HEK293 (cell line): ENCODE data around the gene KIF26B.

Experiments used
- CTCF ChIA-PET: fragments of 350-600 bp; formaldehyde crosslinking; extraction: SDS; loops from one replicate; lab custom pipeline; 2021; ENCODE audit warnings: antibody characterized with exemption; lab: Yijun Ruan, JAX
- POLR2A ChIA-PET: fragments of 300-600 bp; formaldehyde crosslinking; extraction: SDS; loops from one replicate; lab custom pipeline; 2020; ENCODE audit warnings: antibody characterized with exemption, inconsistent platforms; lab: Yijun Ruan, JAX
- H3K27ac ChIP-seq: fragments of 200-500 bp; sonication (Bioruptor generic); 2 replicates; pipeline ENCODE4 v1.5.1; 2014; ENCODE audit warnings: low read depth, low read length, control low read depth, inconsistent platforms; ENCODE audit errors: extremely low read depth
- H3K36me3 ChIP-seq, 2 experiments: fragments of 200-500 bp in 1 of 2; sonication (Bioruptor generic) in 1 of 2; 1 replicate in 1 of 2; 2 replicates in 1 of 2; pipeline ENCODE4 v1.5.1; 2014 to 2017; ENCODE audit warnings: inconsistent platforms in 2 of 2, low read length in 2 of 2; ENCODE audit not compliant: control insufficient read depth in 2 of 2, insufficient read depth in 1 of 2
- H3K4me1 ChIP-seq: fragments of 200-500 bp; sonication (Bioruptor generic); 2 replicates; pipeline ENCODE4 v1.5.1; 2014; ENCODE audit warnings: mild to moderate bottlenecking, low read length, inconsistent platforms; ENCODE audit not compliant: control insufficient read depth, insufficient read depth
- H3K4me3 ChIP-seq: 2 replicates; pipeline ENCODE4 v1.5.1; 2011; ENCODE audit warnings: low read depth, mild to moderate bottlenecking, control low read depth, low read length, moderate library complexity
- H3K9me3 ChIP-seq: fragments of 200-500 bp; sonication (Bioruptor generic); 2 replicates; pipeline ENCODE4 v1.5.1; 2014; ENCODE audit warnings: low read depth, low read length, inconsistent platforms; ENCODE audit not compliant: control insufficient read depth, insufficient read depth
- BCL6B ChIP-seq: fragments of 450-650 bp; formaldehyde crosslinking; IDR thresholded peaks from 2 replicates; pipeline ENCODE4 v1.5.1; 2017; ENCODE audit warnings: missing biosample characterization, missing genetic modification characterization
- GLIS2 ChIP-seq: fragments of 450-650 bp; formaldehyde crosslinking; IDR thresholded peaks from 2 replicates; pipeline ENCODE4 v1.5.1; 2016; ENCODE audit warnings: missing biosample characterization, missing genetic modification characterization
- MEIS1 ChIP-seq: sonication (generic); formaldehyde crosslinking; IDR thresholded peaks from 2 replicates; pipeline ENCODE4 v1.8.1; 2022; ENCODE audit warnings: missing genetic modification reagents, mild to moderate bottlenecking, borderline replicate concordance
- PATZ1 ChIP-seq: fragments of 450-650 bp; formaldehyde crosslinking; IDR thresholded peaks from 2 replicates; pipeline ENCODE4 v1.5.1; 2016; ENCODE audit warnings: missing biosample characterization, missing genetic modification characterization
- PRDM6 ChIP-seq: fragments of 450-650 bp; formaldehyde crosslinking; IDR thresholded peaks from 2 replicates; pipeline ENCODE4 v1.5.1; 2017; ENCODE audit warnings: missing biosample characterization, missing genetic modification characterization
- RBAK ChIP-seq: fragments of 450-650 bp; formaldehyde crosslinking; IDR thresholded peaks from 2 replicates; pipeline ENCODE4 v1.5.1; 2016; ENCODE audit warnings: missing biosample characterization, missing genetic modification characterization
- TRIM28 ChIP-seq: IDR thresholded peaks from 2 replicates; pipeline ENCODE4 v1.6.1; 2011; ENCODE audit warnings: low read length, control low read depth, borderline replicate concordance
- WT1 ChIP-seq: fragments of 450-650 bp; formaldehyde crosslinking; IDR thresholded peaks from 2 replicates; pipeline ENCODE4 v1.5.1; 2016; ENCODE audit warnings: missing biosample characterization, missing genetic modification characterization
- ZFP37 ChIP-seq: fragments of 450-650 bp; formaldehyde crosslinking; IDR thresholded peaks from 2 replicates; pipeline ENCODE4 v1.5.1; 2016; ENCODE audit warnings: missing biosample characterization, missing genetic modification characterization
- ZNF311 ChIP-seq: fragments of 450-650 bp; formaldehyde crosslinking; IDR thresholded peaks from 2 replicates; pipeline ENCODE4 v1.5.1; 2017; ENCODE audit warnings: missing biosample characterization, missing genetic modification characterization, borderline replicate concordance
- ZNF354C ChIP-seq: fragments of 450-650 bp; formaldehyde crosslinking; IDR thresholded peaks from 2 replicates; pipeline ENCODE4 v1.5.1; 2016; ENCODE audit warnings: missing biosample characterization, missing genetic modification characterization, low read depth, borderline replicate concordance
- ZNF521 ChIP-seq: fragments of 450-650 bp; formaldehyde crosslinking; IDR thresholded peaks from 2 replicates; pipeline ENCODE4 v1.5.1; 2017; ENCODE audit warnings: missing biosample characterization, mild to moderate bottlenecking, missing genetic modification characterization
- ZNF549 ChIP-seq: fragments of 450-650 bp; IDR thresholded peaks from 2 replicates; pipeline ENCODE4 v1.5.1; 2018; ENCODE audit warnings: missing biosample characterization, missing genetic modification characterization, mild to moderate bottlenecking, inconsistent platforms, moderate library complexity
- ZNF555 ChIP-seq: fragments of 450-650 bp; formaldehyde crosslinking; conservative IDR thresholded peaks from 2 replicates; pipeline ENCODE4 v1.5.1; 2017; ENCODE audit warnings: missing biosample characterization, mild to moderate bottlenecking, missing genetic modification characterization, inconsistent platforms
- ZNF596 ChIP-seq: fragments of 450-650 bp; IDR thresholded peaks from 2 replicates; pipeline ENCODE4 v1.5.0; 2018; ENCODE audit warnings: missing biosample characterization, mild to moderate bottlenecking, missing genetic modification characterization, moderate library complexity
- ZNF610 ChIP-seq: fragments of 450-650 bp; formaldehyde crosslinking; IDR thresholded peaks from 2 replicates; pipeline ENCODE4 v1.5.1; 2016; ENCODE audit warnings: missing biosample characterization, missing genetic modification characterization, borderline replicate concordance
- ZNF76 ChIP-seq: fragments of 450-650 bp; formaldehyde crosslinking; IDR thresholded peaks from 2 replicates; pipeline ENCODE4; 2016; ENCODE audit warnings: low read depth, missing biosample characterization, missing genetic modification characterization, borderline replicate concordance
- ZNF768 ChIP-seq: fragments of 450-650 bp; formaldehyde crosslinking; IDR thresholded peaks from 2 replicates; pipeline ENCODE4 v1.5.1; 2018; ENCODE audit warnings: missing biosample characterization, mild to moderate bottlenecking, missing genetic modification characterization
- ZNF785 ChIP-seq: fragments of 450-650 bp; formaldehyde crosslinking; IDR thresholded peaks from 2 replicates; pipeline ENCODE4 v1.5.1; 2016; ENCODE audit warnings: missing biosample characterization, missing genetic modification characterization
- ZNF843 ChIP-seq: fragments of 450-650 bp; formaldehyde crosslinking; IDR thresholded peaks from 2 replicates; pipeline ENCODE4 v1.5.1; 2016; ENCODE audit warnings: missing biosample characterization, missing genetic modification characterization
- ZSCAN30 ChIP-seq: fragments of 450-650 bp; IDR thresholded peaks from 2 replicates; pipeline ENCODE4 v1.5.1; 2018; ENCODE audit warnings: missing biosample characterization, mild to moderate bottlenecking, missing genetic modification characterization, moderate library complexity
- ZXDB ChIP-seq: fragments of 450-650 bp; formaldehyde crosslinking; IDR thresholded peaks from 2 replicates; pipeline ENCODE4 v1.5.1; 2016; ENCODE audit warnings: missing biosample characterization, missing genetic modification characterization
- TF ChIP-seq, protein P1 (sequence below): sonication (generic); formaldehyde crosslinking; IDR thresholded peaks from 2 replicates; pipeline ENCODE4 v1.8.1; 2022; ENCODE audit warnings: mild to moderate bottlenecking, moderate library complexity, missing genetic modification reagents
- TF ChIP-seq, protein P2 (sequence below): fragments of 450-650 bp; formaldehyde crosslinking; conservative IDR thresholded peaks from 2 replicates; pipeline ENCODE4 v1.5.1; 2016; ENCODE audit warnings: low read depth, missing biosample characterization, missing genetic modification characterization
- TF ChIP-seq, protein P3 (sequence below): fragments of 450-650 bp; formaldehyde crosslinking; IDR thresholded peaks from 2 replicates; pipeline ENCODE4 v1.5.1; 2016; ENCODE audit warnings: missing biosample characterization, missing genetic modification characterization

The KIF26B gene

DNA sequence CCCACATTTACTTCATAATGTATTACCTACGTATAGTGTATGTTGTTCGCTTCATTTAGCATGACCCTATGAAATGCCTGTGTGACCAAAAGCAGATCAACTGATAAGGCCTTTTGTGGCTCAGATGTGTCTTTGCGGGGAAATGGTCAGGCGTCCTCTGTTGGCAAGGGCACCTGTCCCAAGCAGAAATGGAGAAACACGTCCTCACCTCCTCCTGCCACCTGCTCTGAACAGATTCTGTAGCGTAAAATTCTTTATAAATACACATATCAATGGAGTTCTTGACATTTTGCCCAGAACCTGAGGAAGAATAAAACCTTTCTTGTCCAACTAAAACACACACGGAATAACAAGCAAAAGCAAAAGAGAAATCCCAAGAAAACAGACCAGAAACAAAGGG is 417.9 kb downstream of the KIF26B start:
- H3K9me3 ChIP-seq = no peaks in the 10 kb centered on the region
- TF ChIP-seq ZSCAN30 (tag by site-specific recombination) (no peak), ZNF555 (tag by site-specific recombination) (no peak), BCL6B (tag by site-specific recombination) (no peak), ZNF311 (no peak), ZNF610 (no peak), ZNF768 (tag by site-specific recombination) (no peak), ZNF549 (tag by site-specific recombination) (no peak), ZNF521 (no peak), WT1 (tag by site-specific recombination) (no peak), ZXDB (tag by site-specific recombination) (no peak), PATZ1 (no peak), TRIM28 (no peak), ZNF785 (tag by site-specific recombination) (no peak), ZNF596 (tag by site-specific recombination) (no peak), ZNF843 (tag by site-specific recombination) (no peak), MEIS1 (no peak)
- TF ChIP-seq, protein P1, sequence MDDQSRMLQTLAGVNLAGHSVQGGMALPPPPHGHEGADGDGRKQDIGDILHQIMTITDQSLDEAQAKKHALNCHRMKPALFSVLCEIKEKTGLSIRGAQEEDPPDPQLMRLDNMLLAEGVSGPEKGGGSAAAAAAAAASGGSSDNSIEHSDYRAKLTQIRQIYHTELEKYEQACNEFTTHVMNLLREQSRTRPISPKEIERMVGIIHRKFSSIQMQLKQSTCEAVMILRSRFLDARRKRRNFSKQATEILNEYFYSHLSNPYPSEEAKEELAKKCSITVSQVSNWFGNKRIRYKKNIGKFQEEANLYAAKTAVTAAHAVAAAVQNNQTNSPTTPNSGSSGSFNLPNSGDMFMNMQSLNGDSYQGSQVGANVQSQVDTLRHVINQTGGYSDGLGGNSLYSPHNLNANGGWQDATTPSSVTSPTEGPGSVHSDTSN = no peak
- TF ChIP-seq, protein P2, sequence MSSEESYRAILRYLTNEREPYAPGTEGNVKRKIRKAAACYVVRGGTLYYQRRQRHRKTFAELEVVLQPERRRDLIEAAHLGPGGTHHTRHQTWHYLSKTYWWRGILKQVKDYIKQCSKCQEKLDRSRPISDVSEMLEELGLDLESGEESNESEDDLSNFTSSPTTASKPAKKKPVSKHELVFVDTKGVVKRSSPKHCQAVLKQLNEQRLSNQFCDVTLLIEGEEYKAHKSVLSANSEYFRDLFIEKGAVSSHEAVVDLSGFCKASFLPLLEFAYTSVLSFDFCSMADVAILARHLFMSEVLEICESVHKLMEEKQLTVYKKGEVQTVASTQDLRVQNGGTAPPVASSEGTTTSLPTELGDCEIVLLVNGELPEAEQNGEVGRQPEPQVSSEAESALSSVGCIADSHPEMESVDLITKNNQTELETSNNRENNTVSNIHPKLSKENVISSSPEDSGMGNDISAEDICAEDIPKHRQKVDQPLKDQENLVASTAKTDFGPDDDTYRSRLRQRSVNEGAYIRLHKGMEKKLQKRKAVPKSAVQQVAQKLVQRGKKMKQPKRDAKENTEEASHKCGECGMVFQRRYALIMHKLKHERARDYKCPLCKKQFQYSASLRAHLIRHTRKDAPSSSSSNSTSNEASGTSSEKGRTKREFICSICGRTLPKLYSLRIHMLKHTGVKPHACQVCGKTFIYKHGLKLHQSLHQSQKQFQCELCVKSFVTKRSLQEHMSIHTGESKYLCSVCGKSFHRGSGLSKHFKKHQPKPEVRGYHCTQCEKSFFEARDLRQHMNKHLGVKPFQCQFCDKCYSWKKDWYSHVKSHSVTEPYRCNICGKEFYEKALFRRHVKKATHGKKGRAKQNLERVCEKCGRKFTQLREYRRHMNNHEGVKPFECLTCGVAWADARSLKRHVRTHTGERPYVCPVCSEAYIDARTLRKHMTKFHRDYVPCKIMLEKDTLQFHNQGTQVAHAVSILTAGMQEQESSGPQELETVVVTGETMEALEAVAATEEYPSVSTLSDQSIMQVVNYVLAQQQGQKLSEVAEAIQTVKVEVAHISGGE (tag by site-specific recombination) = no peak
- TF ChIP-seq, all 188 proteins: peak for 0
- Histone ChIP-seq H3K36me3 (no peaks in the 10 kb centered on the region), H3K4me3 (no peak overlapping the region), H3K4me1 (no peaks in the 10 kb centered on the region), H3K27ac (no peak overlapping the region)
- ChIA-PET CTCF (no interaction called here), POLR2A (no interaction called here)

GRCh38 chr1:245575710-245576109 is 420.9 kb downstream of the KIF26B start:
- ChIA-PET CTCF (no interaction called here), POLR2A (no interaction called here)
- no peaks in the 10 kb centered on the region for H3K36me3 ChIP-seq
- TF ChIP-seq PRDM6 (tag by site-specific recombination) = no peak
- TF ChIP-seq ZFP37 (tag by site-specific recombination) = no peak
- TF ChIP-seq, protein P3, sequence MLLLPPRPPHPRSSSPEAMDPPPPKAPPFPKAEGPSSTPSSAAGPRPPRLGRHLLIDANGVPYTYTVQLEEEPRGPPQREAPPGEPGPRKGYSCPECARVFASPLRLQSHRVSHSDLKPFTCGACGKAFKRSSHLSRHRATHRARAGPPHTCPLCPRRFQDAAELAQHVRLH (tag by site-specific recombination) = no peak
- TF ChIP-seq ZNF76 (tag by site-specific recombination) = no peak
- TF ChIP-seq GLIS2 (tag by site-specific recombination) = no peak
- no peak for TF ChIP-seq ZNF354C (tag by site-specific recombination)
- no peak for TF ChIP-seq RBAK (tag by site-specific recombination)

More at GRCh38 chr1:245575710-245576109, 420.9 kb downstream of the KIF26B start:
- Histone ChIP-seq H3K27ac (no peak overlapping the region), H3K4me1 (no peaks in the 10 kb centered on the region), H3K4me3 (no peak overlapping the region), H3K9me3 (no peaks in the 10 kb centered on the region)
